NK-92 (cell line): ENCODE measurements around the gene SPOP.

ENCODE experiments used
- DNase-seq: peaks from one replicate; lab custom pipeline; 2025; ENCODE audit not compliant: unreplicated experiment; lab: John Stamatoyannopoulos, UW

SPOP gene

GRCh38 chr17:49588726-49589576, 88.9 kb downstream of the SPOP start:
- DNase-seq = no peak

GRCh38 chr17:49588312-49588711, 89.6 kb downstream of the SPOP start:
- DNase-seq = no peak

GRCh38 chr17:49587366-49588073, 90.4 kb downstream of the SPOP start:
- DNase-seq = no peak

- no peak for DNase-seq
Measured at GRCh38 chr17:49585422-49586027, 92.4 kb downstream of the SPOP start.

GRCh38 chr17:49583889-49584288, 94.0 kb downstream of the SPOP start:
- DNase-seq = no peak

GRCh38 chr17:49583226-49583625, 94.7 kb downstream of the SPOP start:
- DNase-seq = no peak

GRCh38 chr17:49582789-49583188, 95.1 kb downstream of the SPOP start:
- DNase-seq = no peak

- no peak for DNase-seq
Measured at GRCh38 chr17:49582055-49582722, 95.7 kb downstream of the SPOP start.

- DNase-seq = no peak
Measured at GRCh38 chr17:49581648-49581998, 96.3 kb downstream of the SPOP start.

GRCh38 chr17:49580981-49581647, 96.8 kb downstream of the SPOP start:
- no peak for DNase-seq

GRCh38 chr17:49580055-49580721, 97.7 kb downstream of the SPOP start:
- DNase-seq = no peak

GRCh38 chr17:49579522-49579921, 98.4 kb downstream of the SPOP start:
- DNase-seq = no peak

GRCh38 chr17:49578952-49579500, 98.9 kb downstream of the SPOP start:
- DNase-seq = no peak

GRCh38 chr17:49578414-49578813, 99.5 kb downstream of the SPOP start:
- no peak for DNase-seq

- no peak for DNase-seq
Measured at GRCh38 chr17:49577963-49578362, 99.9 kb downstream of the SPOP start.

GRCh38 chr17:49577650-49577934, 100.3 kb downstream of the SPOP start:
- no peak for DNase-seq

GRCh38 chr17:49576917-49577649, 100.8 kb downstream of the SPOP start:
- no peak for DNase-seq

GRCh38 chr17:49576088-49576916, 101.6 kb downstream of the SPOP start:
- DNase-seq = no peak

- DNase-seq = no peak
Measured at GRCh38 chr17:49575679-49576087, 102.2 kb downstream of the SPOP start, which contains the start of gene NXPH3. TSS of gene NXPH3 (plus strand) at chr17:49575871. CDS start at chr17:49576220, 349 bp downstream.
